Fibroblast of peridontal ligament (primary cell): ENCODE measurements around the gene KLK1.
"Not testable (repeated sequence)": the region's sequence is repeated elsewhere in the genome, so short reads cannot be mapped to it uniquely, and the experiment has no call there.

Experiments used
- DNase-seq: peaks from one replicate; pipeline ENCODE4 v3.0.0-alpha.2; 2010; ENCODE audit errors: extremely low read depth

The KLK1 gene

GRCh38 chr19:50770164-50770563 is 53.4 kb downstream of the KLK1 start, which contains the start of gene GPR32:
Gene GPR32 (plus strand): TSS chr19:50770464. CDS start chr19:50770601, 137 bp downstream.
- DNase-seq, result not testable (repeated sequence)
